ENCODE data around the gene CRB1.

CRB1 gene

DNA sequence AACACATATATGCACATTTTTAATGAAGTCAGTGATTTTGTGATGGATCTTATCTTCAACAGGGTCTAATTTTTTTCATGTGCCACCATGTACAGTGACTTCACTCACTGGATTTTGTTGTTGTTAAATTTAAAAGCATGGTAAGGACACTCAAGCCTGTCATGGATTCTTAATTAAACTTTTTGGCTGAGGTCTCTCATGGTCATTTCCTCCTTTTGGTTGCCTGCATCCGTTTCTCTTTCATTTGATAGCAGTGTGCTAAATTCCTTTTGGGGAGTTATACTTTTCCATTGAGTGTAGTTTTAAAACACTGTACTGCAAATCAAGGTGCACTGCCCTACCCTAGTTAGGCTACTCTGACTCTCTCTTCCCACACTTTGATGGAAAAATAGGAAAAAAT lies 13.2 kb upstream of the CRB1 start:
- POLR2A ChIA-PET, result no interaction called here
- no peak for TF ChIP-seq ELF4 (IDR thresholded peaks at IDR 0.05)
- no peak for TF ChIP-seq ZNF384 (IDR thresholded peaks at IDR 0.05)
- TF ChIP-seq SUZ12 (IDR thresholded peaks at IDR 0.05), result no peak
- no peak for DNase-seq (ENCODE audit: extremely low spot score)
- CTCF ChIA-PET, result no interaction called here

DNA sequence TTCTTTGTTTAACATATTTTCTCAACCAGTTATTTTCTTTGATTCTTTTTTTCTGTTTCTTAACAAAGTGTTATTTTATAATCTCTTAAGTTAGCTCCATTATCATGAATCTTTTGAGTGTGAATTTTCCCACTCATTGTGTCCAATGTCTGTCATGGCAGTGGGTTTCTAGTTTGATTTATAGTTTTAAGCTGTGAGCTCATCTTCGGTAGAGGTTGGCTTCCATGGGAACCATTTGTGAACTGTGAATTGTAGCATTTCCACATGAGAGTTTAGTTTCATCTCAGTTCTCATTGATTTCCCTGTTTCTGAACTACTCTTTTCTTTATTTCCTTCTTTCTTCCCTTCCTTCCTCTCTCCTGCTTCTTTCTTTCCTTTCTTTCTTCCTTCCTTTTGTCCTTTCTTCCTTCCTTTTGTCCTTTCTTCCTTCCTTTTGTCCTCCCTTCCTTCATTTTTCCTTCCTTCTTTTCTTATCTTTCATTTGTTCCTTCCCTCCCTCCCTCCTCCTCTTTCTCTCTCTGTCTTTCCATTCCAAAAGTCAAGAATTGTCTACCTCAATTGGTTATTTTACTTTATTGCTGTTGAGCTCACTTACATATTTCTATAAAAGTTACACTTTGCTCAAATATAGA lies 3.0 kb upstream of the CRB1 start:
- ChIA-PET POLR2A (no interaction called here), CTCF (no interaction called here)
- TF ChIP-seq FOXK2 (IDR thresholded peaks at IDR 0.05) (no peak), ARNT (IDR thresholded peaks at IDR 0.05) (no peak), ELF4 (IDR thresholded peaks at IDR 0.05) (no peak), HDGF (IDR thresholded peaks at IDR 0.05; ENCODE audit: borderline replicate concordance) (no peak), FOXM1 (IDR thresholded peaks at IDR 0.05; ENCODE audit: borderline replicate concordance) (no peak), CTBP1 (IDR thresholded peaks at IDR 0.05; ENCODE audit: borderline replicate concordance) (no peak), ZNF384 (IDR thresholded peaks at IDR 0.05) (no peak), BHLHE40 (IDR thresholded peaks at IDR 0.05; ENCODE audit: borderline replicate concordance) (no peak), TARDBP (IDR thresholded peaks at IDR 0.05) (0 out of 2 replicates have a peak, but pooled peaks have one; percentile 26), SUZ12 (IDR thresholded peaks at IDR 0.05) (no peak), LEF1 (IDR thresholded peaks at IDR 0.05; ENCODE audit: borderline replicate concordance) (no peak), L3MBTL2 (conservative IDR thresholded peaks at IDR 0.05) (no peak), SP1 (IDR thresholded peaks at IDR 0.05) (no peak), NFRKB (IDR thresholded peaks at IDR 0.05) (no peak)
- TF ChIP-seq, protein P1, sequence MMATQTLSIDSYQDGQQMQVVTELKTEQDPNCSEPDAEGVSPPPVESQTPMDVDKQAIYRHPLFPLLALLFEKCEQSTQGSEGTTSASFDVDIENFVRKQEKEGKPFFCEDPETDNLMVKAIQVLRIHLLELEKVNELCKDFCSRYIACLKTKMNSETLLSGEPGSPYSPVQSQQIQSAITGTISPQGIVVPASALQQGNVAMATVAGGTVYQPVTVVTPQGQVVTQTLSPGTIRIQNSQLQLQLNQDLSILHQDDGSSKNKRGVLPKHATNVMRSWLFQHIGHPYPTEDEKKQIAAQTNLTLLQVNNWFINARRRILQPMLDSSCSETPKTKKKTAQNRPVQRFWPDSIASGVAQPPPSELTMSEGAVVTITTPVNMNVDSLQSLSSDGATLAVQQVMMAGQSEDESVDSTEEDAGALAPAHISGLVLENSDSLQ (IDR thresholded peaks at IDR 0.05), result peak; percentile 52
- DNase-seq (ENCODE audit: extremely low spot score), result no peak

GRCh38 chr1:197269053-197269452 lies 1.0 kb downstream of the CRB1 start:
- DNase-seq (ENCODE audit: extremely low spot score), result peak; percentile 10
- POLR2A ChIA-PET, result no interaction called here
- CTCF ChIA-PET, result no interaction called here
- no peak for TF ChIP-seq FOXM1 (IDR thresholded peaks at IDR 0.05; ENCODE audit: borderline replicate concordance)
- no peak for TF ChIP-seq ELF4 (IDR thresholded peaks at IDR 0.05)
- no peak for TF ChIP-seq CTBP1 (IDR thresholded peaks at IDR 0.05; ENCODE audit: borderline replicate concordance)
- no peak for TF ChIP-seq SP1 (IDR thresholded peaks at IDR 0.05)
- no peak for TF ChIP-seq TARDBP (IDR thresholded peaks at IDR 0.05)
- TF ChIP-seq SUZ12 (IDR thresholded peaks at IDR 0.05), result no peak
- TF ChIP-seq FOXK2 (IDR thresholded peaks at IDR 0.05), result no peak
- no peak for TF ChIP-seq BHLHE40 (IDR thresholded peaks at IDR 0.05; ENCODE audit: borderline replicate concordance)
- TF ChIP-seq ZNF384 (IDR thresholded peaks at IDR 0.05), result no peak

DNA sequence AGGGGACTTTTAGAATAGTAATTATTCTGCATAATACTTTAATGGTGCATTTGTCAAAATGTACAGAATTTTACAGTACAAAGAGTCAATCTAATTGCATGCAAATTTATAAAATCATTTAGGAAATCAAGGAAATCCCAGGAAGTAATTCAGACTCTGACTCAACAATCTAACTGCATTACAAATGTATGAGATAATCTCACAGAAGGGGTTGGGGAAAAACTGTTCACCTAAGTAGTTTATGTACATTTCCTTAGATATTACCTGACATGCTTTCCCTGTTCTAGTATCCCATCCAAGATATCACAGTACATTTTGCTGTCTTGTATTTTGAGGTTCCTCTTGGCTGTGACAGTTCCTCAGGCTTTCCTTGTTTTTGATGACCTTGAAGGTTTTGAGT lies 4.7 kb downstream of the CRB1 start:
- TF ChIP-seq, protein P1 (IDR thresholded peaks at IDR 0.05), result no peak
- TF ChIP-seq FOXA1 (IDR thresholded peaks at IDR 0.05), result no peak
- ChIA-PET POLR2A (no interaction called here), CTCF (no interaction called here)
- no peak for DNase-seq (ENCODE audit: extremely low spot score)

DNA sequence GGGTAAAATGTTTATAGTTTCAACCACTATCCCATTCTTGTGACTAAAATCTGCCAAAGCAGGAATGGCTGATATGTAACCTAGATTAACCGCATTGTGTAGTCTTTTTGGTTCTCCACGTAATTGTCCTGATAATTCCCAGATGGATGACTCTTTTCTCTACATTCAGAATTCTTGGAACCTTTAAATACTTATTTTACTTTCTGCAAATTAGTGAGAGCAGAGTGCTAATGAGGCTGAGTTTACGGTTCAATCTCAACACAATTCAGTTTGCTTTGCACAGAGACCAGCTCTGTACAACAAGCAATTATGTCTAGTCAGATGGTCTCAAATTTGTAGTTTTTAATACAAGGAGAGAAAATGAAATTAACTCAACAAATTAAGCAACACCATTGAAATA lies 9.1 kb downstream of the CRB1 start:
- ChIA-PET POLR2A (no interaction called here), CTCF (interaction anchor here (0.6 kb wide), 1 partner anchor 138 kb away, joined by 3 read pairs; no protein-coding TSS in a partner anchor)
- TF ChIP-seq TARDBP (IDR thresholded peaks at IDR 0.05), result no peak
- TF ChIP-seq ARNT (IDR thresholded peaks at IDR 0.05), result no peak
- TF ChIP-seq, protein P1 (IDR thresholded peaks at IDR 0.05), result no peak
- TF ChIP-seq FOXK2 (IDR thresholded peaks at IDR 0.05), result no peak
- no peak for TF ChIP-seq CTBP1 (IDR thresholded peaks at IDR 0.05; ENCODE audit: borderline replicate concordance)
- no peak for TF ChIP-seq ZNF384 (IDR thresholded peaks at IDR 0.05)
- no peak for TF ChIP-seq HDGF (IDR thresholded peaks at IDR 0.05; ENCODE audit: borderline replicate concordance)
- no peak for TF ChIP-seq ELF4 (IDR thresholded peaks at IDR 0.05)
- TF ChIP-seq LEF1 (IDR thresholded peaks at IDR 0.05; ENCODE audit: borderline replicate concordance), result no peak
- no peak for TF ChIP-seq SUZ12 (IDR thresholded peaks at IDR 0.05)
- TF ChIP-seq NFRKB (IDR thresholded peaks at IDR 0.05), result no peak
- TF ChIP-seq L3MBTL2 (conservative IDR thresholded peaks at IDR 0.05), result no peak
- TF ChIP-seq SP1 (IDR thresholded peaks at IDR 0.05), result no peak
- TF ChIP-seq FOXA1 (IDR thresholded peaks at IDR 0.05), result no peak
- TF ChIP-seq FOXM1 (IDR thresholded peaks at IDR 0.05; ENCODE audit: borderline replicate concordance), result no peak
- TF ChIP-seq BHLHE40 (IDR thresholded peaks at IDR 0.05; ENCODE audit: borderline replicate concordance), result no peak
- no peak for DNase-seq (ENCODE audit: extremely low spot score)

DNA sequence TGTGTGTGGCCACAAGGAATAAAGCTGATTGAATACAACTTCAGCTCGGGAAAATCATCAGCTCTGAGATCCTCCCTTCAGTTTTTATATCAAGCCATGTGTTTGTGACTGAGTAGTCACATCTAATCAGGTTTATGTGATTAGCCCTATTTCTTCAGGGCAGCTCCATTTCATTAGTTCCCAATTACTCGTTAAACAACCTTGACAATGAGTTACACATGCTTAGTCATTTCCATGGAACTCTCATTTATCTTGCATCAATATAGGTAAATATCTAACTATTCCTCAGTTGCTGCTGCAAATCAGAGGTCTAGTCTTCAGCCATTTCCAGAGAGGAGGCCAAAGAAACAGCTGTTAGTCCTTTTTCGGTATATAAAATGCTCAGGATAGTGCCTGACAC lies 16.3 kb downstream of the CRB1 start:
- no peak for DNase-seq (ENCODE audit: extremely low spot score)
- CTCF ChIA-PET, result no interaction called here
- TF ChIP-seq TARDBP (IDR thresholded peaks at IDR 0.05), result no peak
- no peak for TF ChIP-seq LEF1 (IDR thresholded peaks at IDR 0.05; ENCODE audit: borderline replicate concordance)
- no peak for TF ChIP-seq ELF4 (IDR thresholded peaks at IDR 0.05)
- no peak for TF ChIP-seq NFRKB (IDR thresholded peaks at IDR 0.05)
- TF ChIP-seq FOXK2 (IDR thresholded peaks at IDR 0.05), result no peak
- no peak for TF ChIP-seq SP1 (IDR thresholded peaks at IDR 0.05)
- TF ChIP-seq FOXA1 (IDR thresholded peaks at IDR 0.05), result no peak
- no peak for TF ChIP-seq SUZ12 (IDR thresholded peaks at IDR 0.05)
- TF ChIP-seq ZNF384 (IDR thresholded peaks at IDR 0.05), result no peak
- TF ChIP-seq BHLHE40 (IDR thresholded peaks at IDR 0.05; ENCODE audit: borderline replicate concordance), result no peak
- TF ChIP-seq FOXM1 (IDR thresholded peaks at IDR 0.05; ENCODE audit: borderline replicate concordance), result no peak
- POLR2A ChIA-PET, result no interaction called here

DNA sequence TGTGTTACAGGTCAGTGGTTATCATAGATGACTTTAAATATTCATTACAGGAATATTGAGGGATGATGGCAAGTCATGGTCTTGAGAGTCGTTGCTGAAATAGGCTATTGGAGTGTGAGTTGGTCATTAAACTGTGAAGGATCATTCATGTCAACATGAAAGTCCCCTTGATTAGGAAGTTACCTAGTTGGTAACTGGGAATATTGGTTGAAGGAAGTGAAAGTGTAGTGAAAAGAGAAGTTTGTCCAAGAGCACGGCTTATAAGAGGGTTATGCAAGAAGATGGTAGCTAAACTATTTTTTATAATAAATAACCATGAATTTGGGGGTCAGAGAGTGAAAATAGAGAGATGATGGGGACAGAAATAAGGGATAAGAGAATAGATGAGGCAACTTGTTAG lies 16.9 kb downstream of the CRB1 start:
- no peak for DNase-seq (ENCODE audit: extremely low spot score)
- TF ChIP-seq NFRKB (IDR thresholded peaks at IDR 0.05) (no peak), FOXK2 (IDR thresholded peaks at IDR 0.05) (no peak), HDGF (IDR thresholded peaks at IDR 0.05; ENCODE audit: borderline replicate concordance) (no peak), BHLHE40 (IDR thresholded peaks at IDR 0.05; ENCODE audit: borderline replicate concordance) (no peak), L3MBTL2 (conservative IDR thresholded peaks at IDR 0.05) (no peak), ZNF384 (IDR thresholded peaks at IDR 0.05) (no peak), SUZ12 (IDR thresholded peaks at IDR 0.05) (no peak), ARNT (IDR thresholded peaks at IDR 0.05) (no peak), FOXA1 (IDR thresholded peaks at IDR 0.05) (no peak), TARDBP (IDR thresholded peaks at IDR 0.05) (no peak), ELF4 (IDR thresholded peaks at IDR 0.05) (no peak), FOXM1 (IDR thresholded peaks at IDR 0.05; ENCODE audit: borderline replicate concordance) (no peak), SP1 (IDR thresholded peaks at IDR 0.05) (no peak), CTBP1 (IDR thresholded peaks at IDR 0.05; ENCODE audit: borderline replicate concordance) (no peak), LEF1 (IDR thresholded peaks at IDR 0.05; ENCODE audit: borderline replicate concordance) (no peak)
- TF ChIP-seq, protein P1 (IDR thresholded peaks at IDR 0.05), result no peak
- CTCF ChIA-PET, result no interaction called here
- POLR2A ChIA-PET, result no interaction called here
